Measurements from ENCODE around the gene REELD1. TPM values are rescaled to one million over a fixed set of nuclear protein-coding genes. Genes with fewer than 3 reads are reported as not detected.

REELD1 gene
- total and polyA plus RNA-seq, 9 of the 15 experiments (the other 6 are each of a cell fraction or from before 2014, with no cell fraction given) = not detected

DNA sequence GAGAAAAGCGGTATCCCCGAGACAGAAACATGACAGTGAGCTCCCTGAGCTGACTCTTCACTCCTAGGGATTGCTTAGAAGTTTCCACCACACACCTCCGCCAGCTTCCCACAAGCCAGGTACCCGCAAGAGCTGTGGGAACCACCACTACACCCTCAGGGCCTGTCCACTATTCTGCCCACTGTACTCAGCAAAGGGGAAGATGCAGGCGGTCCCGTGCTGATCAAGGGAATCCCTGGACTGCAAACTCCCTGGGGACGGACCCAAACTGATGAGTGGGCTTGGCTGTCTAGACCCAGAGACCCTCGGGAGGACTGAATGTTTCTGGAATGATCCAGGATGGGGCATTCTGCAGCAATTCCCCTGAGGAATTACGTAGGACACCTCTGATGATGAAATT lies 30.2 kb downstream of the REELD1 start:
- WGBS (ENCODE audit: insufficient coverage, low coverage, missing lambda C conversion rate) = 2% methylated on average over 9 of the region's 9 CpGs
- Histone ChIP-seq H2AFZ (ENCODE audit: low read depth, low read length) (no peak overlapping the region), H3K79me2 (ENCODE audit: control insufficient read depth, insufficient read depth, low read length) (no peaks in the 10 kb centered on the region), H3K9me1 (ENCODE audit: control insufficient read depth, insufficient read depth, low read length) (no peaks in the 10 kb centered on the region), H3K4me3 (no peak overlapping the region), H3K27ac (ENCODE audit: extremely low read depth, low read depth, low read length) (no peak overlapping the region), H3K4me1 (replicated peaks in 1 of 2; ENCODE audit: control insufficient read depth in 2 of 2, insufficient read depth in 2 of 2, low read length in 2 of 2) (peaks cover 0 to 7% of the 10 kb centered on the region in 2 experiments; a peak in 1 of 5 replicates), H3K9ac (ENCODE audit: insufficient read depth in 1 of 2, low read depth in 2 of 2, low read length in 2 of 2) (no peak overlapping the region), H3K27me3 (ENCODE audit: control insufficient read depth in 2 of 2, insufficient read depth in 2 of 2, low read length in 2 of 2) (peaks cover 0 to 22% of the 10 kb centered on the region in 2 experiments; a peak in 2 of 5 replicates), H3K36me3 (ENCODE audit: control insufficient read depth, insufficient read depth, low read length) (no peaks in the 10 kb centered on the region), H4K20me1 (replicated peaks; ENCODE audit: control insufficient read depth, insufficient read depth, low read length) (peaks cover 5% of the 10 kb centered on the region; the same call in 1 of the 2 replicates), H3K4me2 (ENCODE audit: insufficient read depth, low read length) (no peak overlapping the region), H3K9me3 (replicated peaks; ENCODE audit: control insufficient read depth, insufficient read depth, low read depth, low read length) (no peaks in the 10 kb centered on the region)
- POLR2A ChIA-PET = interaction anchor here (0.6 to 0.7 kb wide), 2 partner anchors 231 to 1431 kb away, joined by 3 to 4 read pairs; no protein-coding TSS in a partner anchor
- BruUV-seq (replicated peaks) = no TSS peak
- CTCF ChIA-PET (ENCODE audit: low intra/inter-chr PET ratio) = no interaction called here
- FAIRE-seq (no peak), DNase-seq (ENCODE audit: extremely low read depth in 1 of 4, low spot score in 3 of 4) (no peak), ATAC-seq (no peak)
- in situ Hi-C loops (cut with MboI) = no loop called here
- intact Hi-C loops (cut with micrococcal nuclease) = no loop called here
- TF ChIP-seq, protein P1, sequence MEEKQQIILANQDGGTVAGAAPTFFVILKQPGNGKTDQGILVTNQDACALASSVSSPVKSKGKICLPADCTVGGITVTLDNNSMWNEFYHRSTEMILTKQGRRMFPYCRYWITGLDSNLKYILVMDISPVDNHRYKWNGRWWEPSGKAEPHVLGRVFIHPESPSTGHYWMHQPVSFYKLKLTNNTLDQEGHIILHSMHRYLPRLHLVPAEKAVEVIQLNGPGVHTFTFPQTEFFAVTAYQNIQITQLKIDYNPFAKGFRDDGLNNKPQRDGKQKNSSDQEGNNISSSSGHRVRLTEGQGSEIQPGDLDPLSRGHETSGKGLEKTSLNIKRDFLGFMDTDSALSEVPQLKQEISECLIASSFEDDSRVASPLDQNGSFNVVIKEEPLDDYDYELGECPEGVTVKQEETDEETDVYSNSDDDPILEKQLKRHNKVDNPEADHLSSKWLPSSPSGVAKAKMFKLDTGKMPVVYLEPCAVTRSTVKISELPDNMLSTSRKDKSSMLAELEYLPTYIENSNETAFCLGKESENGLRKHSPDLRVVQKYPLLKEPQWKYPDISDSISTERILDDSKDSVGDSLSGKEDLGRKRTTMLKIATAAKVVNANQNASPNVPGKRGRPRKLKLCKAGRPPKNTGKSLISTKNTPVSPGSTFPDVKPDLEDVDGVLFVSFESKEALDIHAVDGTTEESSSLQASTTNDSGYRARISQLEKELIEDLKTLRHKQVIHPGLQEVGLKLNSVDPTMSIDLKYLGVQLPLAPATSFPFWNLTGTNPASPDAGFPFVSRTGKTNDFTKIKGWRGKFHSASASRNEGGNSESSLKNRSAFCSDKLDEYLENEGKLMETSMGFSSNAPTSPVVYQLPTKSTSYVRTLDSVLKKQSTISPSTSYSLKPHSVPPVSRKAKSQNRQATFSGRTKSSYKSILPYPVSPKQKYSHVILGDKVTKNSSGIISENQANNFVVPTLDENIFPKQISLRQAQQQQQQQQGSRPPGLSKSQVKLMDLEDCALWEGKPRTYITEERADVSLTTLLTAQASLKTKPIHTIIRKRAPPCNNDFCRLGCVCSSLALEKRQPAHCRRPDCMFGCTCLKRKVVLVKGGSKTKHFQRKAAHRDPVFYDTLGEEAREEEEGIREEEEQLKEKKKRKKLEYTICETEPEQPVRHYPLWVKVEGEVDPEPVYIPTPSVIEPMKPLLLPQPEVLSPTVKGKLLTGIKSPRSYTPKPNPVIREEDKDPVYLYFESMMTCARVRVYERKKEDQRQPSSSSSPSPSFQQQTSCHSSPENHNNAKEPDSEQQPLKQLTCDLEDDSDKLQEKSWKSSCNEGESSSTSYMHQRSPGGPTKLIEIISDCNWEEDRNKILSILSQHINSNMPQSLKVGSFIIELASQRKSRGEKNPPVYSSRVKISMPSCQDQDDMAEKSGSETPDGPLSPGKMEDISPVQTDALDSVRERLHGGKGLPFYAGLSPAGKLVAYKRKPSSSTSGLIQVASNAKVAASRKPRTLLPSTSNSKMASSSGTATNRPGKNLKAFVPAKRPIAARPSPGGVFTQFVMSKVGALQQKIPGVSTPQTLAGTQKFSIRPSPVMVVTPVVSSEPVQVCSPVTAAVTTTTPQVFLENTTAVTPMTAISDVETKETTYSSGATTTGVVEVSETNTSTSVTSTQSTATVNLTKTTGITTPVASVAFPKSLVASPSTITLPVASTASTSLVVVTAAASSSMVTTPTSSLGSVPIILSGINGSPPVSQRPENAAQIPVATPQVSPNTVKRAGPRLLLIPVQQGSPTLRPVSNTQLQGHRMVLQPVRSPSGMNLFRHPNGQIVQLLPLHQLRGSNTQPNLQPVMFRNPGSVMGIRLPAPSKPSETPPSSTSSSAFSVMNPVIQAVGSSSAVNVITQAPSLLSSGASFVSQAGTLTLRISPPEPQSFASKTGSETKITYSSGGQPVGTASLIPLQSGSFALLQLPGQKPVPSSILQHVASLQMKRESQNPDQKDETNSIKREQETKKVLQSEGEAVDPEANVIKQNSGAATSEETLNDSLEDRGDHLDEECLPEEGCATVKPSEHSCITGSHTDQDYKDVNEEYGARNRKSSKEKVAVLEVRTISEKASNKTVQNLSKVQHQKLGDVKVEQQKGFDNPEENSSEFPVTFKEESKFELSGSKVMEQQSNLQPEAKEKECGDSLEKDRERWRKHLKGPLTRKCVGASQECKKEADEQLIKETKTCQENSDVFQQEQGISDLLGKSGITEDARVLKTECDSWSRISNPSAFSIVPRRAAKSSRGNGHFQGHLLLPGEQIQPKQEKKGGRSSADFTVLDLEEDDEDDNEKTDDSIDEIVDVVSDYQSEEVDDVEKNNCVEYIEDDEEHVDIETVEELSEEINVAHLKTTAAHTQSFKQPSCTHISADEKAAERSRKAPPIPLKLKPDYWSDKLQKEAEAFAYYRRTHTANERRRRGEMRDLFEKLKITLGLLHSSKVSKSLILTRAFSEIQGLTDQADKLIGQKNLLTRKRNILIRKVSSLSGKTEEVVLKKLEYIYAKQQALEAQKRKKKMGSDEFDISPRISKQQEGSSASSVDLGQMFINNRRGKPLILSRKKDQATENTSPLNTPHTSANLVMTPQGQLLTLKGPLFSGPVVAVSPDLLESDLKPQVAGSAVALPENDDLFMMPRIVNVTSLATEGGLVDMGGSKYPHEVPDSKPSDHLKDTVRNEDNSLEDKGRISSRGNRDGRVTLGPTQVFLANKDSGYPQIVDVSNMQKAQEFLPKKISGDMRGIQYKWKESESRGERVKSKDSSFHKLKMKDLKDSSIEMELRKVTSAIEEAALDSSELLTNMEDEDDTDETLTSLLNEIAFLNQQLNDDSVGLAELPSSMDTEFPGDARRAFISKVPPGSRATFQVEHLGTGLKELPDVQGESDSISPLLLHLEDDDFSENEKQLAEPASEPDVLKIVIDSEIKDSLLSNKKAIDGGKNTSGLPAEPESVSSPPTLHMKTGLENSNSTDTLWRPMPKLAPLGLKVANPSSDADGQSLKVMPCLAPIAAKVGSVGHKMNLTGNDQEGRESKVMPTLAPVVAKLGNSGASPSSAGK (IDR thresholded peaks at IDR 0.05) = no peak
- TF ChIP-seq, protein P2, sequence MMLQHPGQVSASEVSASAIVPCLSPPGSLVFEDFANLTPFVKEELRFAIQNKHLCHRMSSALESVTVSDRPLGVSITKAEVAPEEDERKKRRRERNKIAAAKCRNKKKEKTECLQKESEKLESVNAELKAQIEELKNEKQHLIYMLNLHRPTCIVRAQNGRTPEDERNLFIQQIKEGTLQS (IDR thresholded peaks at IDR 0.05) = peak; percentile 26; the same call in 1 of the 2 replicates
- TF ChIP-seq, protein P2 (CRISPR knock-in tag; conservative IDR thresholded peaks at IDR 0.05) = no peak
- TF ChIP-seq ZFP36 (IDR thresholded peaks at IDR 0.05; ENCODE audit: low read depth, low read length, partially characterized antibody) = no peak

Data from K562 (cell line).